ENCODE measurements around the gene USP17L24.
"Not testable (repeated sequence)": the region's sequence is repeated elsewhere in the genome, so short reads cannot be mapped to it uniquely, and the experiment has no call there.

USP17L24 gene, protein sequence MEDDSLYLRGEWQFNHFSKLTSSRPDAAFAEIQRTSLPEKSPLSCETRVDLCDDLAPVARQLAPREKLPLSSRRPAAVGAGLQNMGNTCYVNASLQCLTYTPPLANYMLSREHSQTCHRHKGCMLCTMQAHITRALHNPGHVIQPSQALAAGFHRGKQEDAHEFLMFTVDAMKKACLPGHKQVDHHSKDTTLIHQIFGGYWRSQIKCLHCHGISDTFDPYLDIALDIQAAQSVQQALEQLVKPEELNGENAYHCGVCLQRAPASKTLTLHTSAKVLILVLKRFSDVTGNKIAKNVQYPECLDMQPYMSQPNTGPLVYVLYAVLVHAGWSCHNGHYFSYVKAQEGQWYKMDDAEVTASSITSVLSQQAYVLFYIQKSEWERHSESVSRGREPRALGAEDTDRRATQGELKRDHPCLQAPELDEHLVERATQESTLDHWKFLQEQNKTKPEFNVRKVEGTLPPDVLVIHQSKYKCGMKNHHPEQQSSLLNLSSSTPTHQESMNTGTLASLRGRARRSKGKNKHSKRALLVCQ

DNA sequence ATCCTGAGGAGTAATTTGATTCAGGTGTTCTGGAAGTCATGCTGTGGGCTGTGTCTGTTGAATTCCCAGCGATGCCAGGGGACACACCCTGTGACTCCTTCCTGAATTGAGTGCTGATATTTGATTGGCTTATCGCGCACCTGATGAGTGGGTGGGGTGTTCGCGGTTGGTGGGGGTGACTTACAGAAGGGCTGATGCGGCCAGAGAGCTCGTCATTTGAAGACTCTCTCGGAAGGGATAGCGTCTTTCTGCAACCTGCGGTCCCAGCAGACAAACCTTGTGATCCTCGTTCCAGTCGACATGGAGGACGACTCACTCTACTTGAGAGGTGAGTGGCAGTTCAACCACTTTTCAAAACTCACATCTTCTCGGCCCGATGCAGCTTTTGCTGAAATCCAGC lies at the start of gene USP17L24:
Gene USP17L24 (plus strand): TSS at position 301 of the 400 bp plus-strand sequence. CDS start 0 bp downstream, at position 301.
- not testable (repeated sequence) for H3K4me1 ChIP-seq (ENCODE audit: control insufficient read depth, insufficient read depth, low read length); H3K36me3 ChIP-seq (ENCODE audit: control insufficient read depth in 2 of 2, insufficient read depth in 2 of 2, low read length in 2 of 2); H3K9ac ChIP-seq (ENCODE audit: low read length in 2 of 2)

DNA sequence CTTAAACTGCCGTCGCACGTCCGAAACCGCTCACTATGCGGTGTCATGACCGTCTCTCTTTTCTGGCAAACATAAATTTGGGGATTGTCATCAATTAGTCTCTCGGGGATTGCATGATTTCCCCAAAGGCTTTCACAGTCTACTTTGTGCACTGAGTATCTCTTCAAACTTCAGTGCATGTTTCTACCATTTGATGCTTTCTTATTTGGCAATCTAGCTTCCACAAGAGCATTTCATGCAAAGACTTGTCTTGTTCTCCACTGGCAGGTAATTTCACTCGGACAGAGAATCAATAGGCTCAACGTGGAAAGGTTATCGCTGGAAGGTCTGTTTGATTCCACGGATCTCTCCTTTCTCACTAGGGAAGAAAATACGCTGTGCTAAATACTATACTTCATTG lies 774 bp upstream of the USP17L24 start:
- H3K4me3 ChIP-seq (ENCODE audit: low read length in 2 of 2); H3K9me3 ChIP-seq (ENCODE audit: control insufficient read depth in 2 of 2, low read length in 2 of 2); H3K27ac ChIP-seq (ENCODE audit: low read length); H3K27me3 ChIP-seq (ENCODE audit: control insufficient read depth in 1 of 2, insufficient read depth in 2 of 2, low read length in 2 of 2); H3K4me1 ChIP-seq (ENCODE audit: control insufficient read depth, insufficient read depth, low read length); H3K9ac ChIP-seq (ENCODE audit: low read length in 2 of 2); H3K36me3 ChIP-seq (ENCODE audit: control insufficient read depth in 2 of 2, insufficient read depth in 2 of 2, low read length in 2 of 2): not testable (repeated sequence)

More for the DNA sequence above, at the start of gene USP17L24:
- not testable (repeated sequence) for H3K27me3 ChIP-seq (ENCODE audit: control insufficient read depth in 1 of 2, insufficient read depth in 2 of 2, low read length in 2 of 2); H3K4me3 ChIP-seq (ENCODE audit: low read length in 2 of 2); H3K9me3 ChIP-seq (ENCODE audit: control insufficient read depth in 2 of 2, low read length in 2 of 2); H3K27ac ChIP-seq (ENCODE audit: low read length)

DNA sequence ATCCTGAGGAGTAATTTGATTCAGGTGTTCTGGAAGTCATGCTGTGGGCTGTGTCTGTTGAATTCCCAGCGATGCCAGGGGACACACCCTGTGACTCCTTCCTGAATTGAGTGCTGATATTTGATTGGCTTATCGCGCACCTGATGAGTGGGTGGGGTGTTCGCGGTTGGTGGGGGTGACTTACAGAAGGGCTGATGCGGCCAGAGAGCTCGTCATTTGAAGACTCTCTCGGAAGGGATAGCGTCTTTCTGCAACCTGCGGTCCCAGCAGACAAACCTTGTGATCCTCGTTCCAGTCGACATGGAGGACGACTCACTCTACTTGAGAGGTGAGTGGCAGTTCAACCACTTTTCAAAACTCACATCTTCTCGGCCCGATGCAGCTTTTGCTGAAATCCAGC lies 4.6 kb downstream of the USP17L24 start, which contains the start of gene USP17L25:
Gene USP17L25 (plus strand): TSS at position 301 of the 400 bp plus-strand sequence. CDS start 0 bp downstream, at position 301.
- H3K9me3 ChIP-seq (ENCODE audit: control insufficient read depth in 2 of 2, low read length in 2 of 2); H3K4me1 ChIP-seq (ENCODE audit: control insufficient read depth, insufficient read depth, low read length); H3K36me3 ChIP-seq (ENCODE audit: control insufficient read depth in 2 of 2, insufficient read depth in 2 of 2, low read length in 2 of 2); H3K9ac ChIP-seq (ENCODE audit: low read length in 2 of 2); H3K4me3 ChIP-seq (ENCODE audit: low read length in 2 of 2); H3K27me3 ChIP-seq (ENCODE audit: control insufficient read depth in 1 of 2, insufficient read depth in 2 of 2, low read length in 2 of 2); H3K27ac ChIP-seq (ENCODE audit: low read length): not testable (repeated sequence)

DNA sequence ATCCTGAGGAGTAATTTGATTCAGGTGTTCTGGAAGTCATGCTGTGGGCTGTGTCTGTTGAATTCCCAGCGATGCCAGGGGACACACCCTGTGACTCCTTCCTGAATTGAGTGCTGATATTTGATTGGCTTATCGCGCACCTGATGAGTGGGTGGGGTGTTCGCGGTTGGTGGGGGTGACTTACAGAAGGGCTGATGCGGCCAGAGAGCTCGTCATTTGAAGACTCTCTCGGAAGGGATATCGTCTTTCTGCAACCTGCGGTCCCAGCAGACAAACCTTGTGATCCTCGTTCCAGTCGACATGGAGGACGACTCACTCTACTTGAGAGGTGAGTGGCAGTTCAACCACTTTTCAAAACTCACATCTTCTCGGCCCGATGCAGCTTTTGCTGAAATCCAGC lies 9.4 kb downstream of the USP17L24 start, which contains the start of gene USP17L26:
Gene USP17L26 (plus strand): TSS at position 301 of the 400 bp plus-strand sequence. CDS start 0 bp downstream, at position 301.
- not testable (repeated sequence) for H3K4me1 ChIP-seq (ENCODE audit: control insufficient read depth, insufficient read depth, low read length); H3K4me3 ChIP-seq (ENCODE audit: low read length in 2 of 2); H3K27ac ChIP-seq (ENCODE audit: low read length); H3K9ac ChIP-seq (ENCODE audit: low read length in 2 of 2); H3K9me3 ChIP-seq (ENCODE audit: control insufficient read depth in 2 of 2, low read length in 2 of 2); H3K36me3 ChIP-seq (ENCODE audit: control insufficient read depth in 2 of 2, insufficient read depth in 2 of 2, low read length in 2 of 2); H3K27me3 ChIP-seq (ENCODE audit: control insufficient read depth in 1 of 2, insufficient read depth in 2 of 2, low read length in 2 of 2)

DNA sequence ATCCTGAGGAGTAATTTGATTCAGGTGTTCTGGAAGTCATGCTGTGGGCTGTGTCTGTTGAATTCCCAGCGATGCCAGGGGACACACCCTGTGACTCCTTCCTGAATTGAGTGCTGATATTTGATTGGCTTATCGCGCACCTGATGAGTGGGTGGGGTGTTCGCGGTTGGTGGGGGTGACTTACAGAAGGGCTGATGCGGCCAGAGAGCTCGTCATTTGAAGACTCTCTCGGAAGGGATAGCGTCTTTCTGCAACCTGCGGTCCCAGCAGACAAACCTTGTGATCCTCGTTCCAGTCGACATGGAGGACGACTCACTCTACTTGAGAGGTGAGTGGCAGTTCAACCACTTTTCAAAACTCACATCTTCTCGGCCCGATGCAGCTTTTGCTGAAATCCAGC lies 14.1 kb downstream of the USP17L24 start, which contains the start of gene USP17L5:
Gene USP17L5 (plus strand): TSS at position 301 of the 400 bp plus-strand sequence. CDS start 0 bp downstream, at position 301.
- H3K27ac ChIP-seq (ENCODE audit: low read length); H3K27me3 ChIP-seq (ENCODE audit: control insufficient read depth in 1 of 2, insufficient read depth in 2 of 2, low read length in 2 of 2); H3K4me3 ChIP-seq (ENCODE audit: low read length in 2 of 2); H3K36me3 ChIP-seq (ENCODE audit: control insufficient read depth in 2 of 2, insufficient read depth in 2 of 2, low read length in 2 of 2); H3K9me3 ChIP-seq (ENCODE audit: control insufficient read depth in 2 of 2, low read length in 2 of 2); H3K4me1 ChIP-seq (ENCODE audit: control insufficient read depth, insufficient read depth, low read length); H3K9ac ChIP-seq (ENCODE audit: low read length in 2 of 2): not testable (repeated sequence)

DNA sequence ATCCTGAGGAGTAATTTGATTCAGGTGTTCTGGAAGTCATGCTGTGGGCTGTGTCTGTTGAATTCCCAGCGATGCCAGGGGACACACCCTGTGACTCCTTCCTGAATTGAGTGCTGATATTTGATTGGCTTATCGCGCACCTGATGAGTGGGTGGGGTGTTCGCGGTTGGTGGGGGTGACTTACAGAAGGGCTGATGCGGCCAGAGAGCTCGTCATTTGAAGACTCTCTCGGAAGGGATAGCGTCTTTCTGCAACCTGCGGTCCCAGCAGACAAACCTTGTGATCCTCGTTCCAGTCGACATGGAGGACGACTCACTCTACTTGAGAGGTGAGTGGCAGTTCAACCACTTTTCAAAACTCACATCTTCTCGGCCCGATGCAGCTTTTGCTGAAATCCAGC lies 18.9 kb downstream of the USP17L24 start, which contains the start of gene USP17L27:
Gene USP17L27 (plus strand): TSS at position 301 of the 400 bp plus-strand sequence. CDS start 0 bp downstream, at position 301.
- not testable (repeated sequence) for H3K4me3 ChIP-seq (ENCODE audit: low read length in 2 of 2); H3K4me1 ChIP-seq (ENCODE audit: control insufficient read depth, insufficient read depth, low read length); H3K9me3 ChIP-seq (ENCODE audit: control insufficient read depth in 2 of 2, low read length in 2 of 2); H3K36me3 ChIP-seq (ENCODE audit: control insufficient read depth in 2 of 2, insufficient read depth in 2 of 2, low read length in 2 of 2); H3K9ac ChIP-seq (ENCODE audit: low read length in 2 of 2); H3K27me3 ChIP-seq (ENCODE audit: control insufficient read depth in 1 of 2, insufficient read depth in 2 of 2, low read length in 2 of 2); H3K27ac ChIP-seq (ENCODE audit: low read length)

DNA sequence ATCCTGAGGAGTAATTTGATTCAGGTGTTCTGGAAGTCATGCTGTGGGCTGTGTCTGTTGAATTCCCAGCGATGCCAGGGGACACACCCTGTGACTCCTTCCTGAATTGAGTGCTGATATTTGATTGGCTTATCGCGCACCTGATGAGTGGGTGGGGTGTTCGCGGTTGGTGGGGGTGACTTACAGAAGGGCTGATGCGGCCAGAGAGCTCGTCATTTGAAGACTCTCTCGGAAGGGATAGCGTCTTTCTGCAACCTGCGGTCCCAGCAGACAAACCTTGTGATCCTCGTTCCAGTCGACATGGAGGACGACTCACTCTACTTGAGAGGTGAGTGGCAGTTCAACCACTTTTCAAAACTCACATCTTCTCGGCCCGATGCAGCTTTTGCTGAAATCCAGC lies 23.6 kb downstream of the USP17L24 start, which contains the start of gene USP17L28:
Gene USP17L28 (plus strand): TSS at position 301 of the 400 bp plus-strand sequence. CDS start 0 bp downstream, at position 301.
- not testable (repeated sequence) for H3K27me3 ChIP-seq (ENCODE audit: control insufficient read depth in 1 of 2, insufficient read depth in 2 of 2, low read length in 2 of 2); H3K36me3 ChIP-seq (ENCODE audit: control insufficient read depth in 2 of 2, insufficient read depth in 2 of 2, low read length in 2 of 2); H3K9me3 ChIP-seq (ENCODE audit: control insufficient read depth in 2 of 2, low read length in 2 of 2); H3K4me1 ChIP-seq (ENCODE audit: control insufficient read depth, insufficient read depth, low read length); H3K9ac ChIP-seq (ENCODE audit: low read length in 2 of 2); H3K27ac ChIP-seq (ENCODE audit: low read length); H3K4me3 ChIP-seq (ENCODE audit: low read length in 2 of 2)

DNA sequence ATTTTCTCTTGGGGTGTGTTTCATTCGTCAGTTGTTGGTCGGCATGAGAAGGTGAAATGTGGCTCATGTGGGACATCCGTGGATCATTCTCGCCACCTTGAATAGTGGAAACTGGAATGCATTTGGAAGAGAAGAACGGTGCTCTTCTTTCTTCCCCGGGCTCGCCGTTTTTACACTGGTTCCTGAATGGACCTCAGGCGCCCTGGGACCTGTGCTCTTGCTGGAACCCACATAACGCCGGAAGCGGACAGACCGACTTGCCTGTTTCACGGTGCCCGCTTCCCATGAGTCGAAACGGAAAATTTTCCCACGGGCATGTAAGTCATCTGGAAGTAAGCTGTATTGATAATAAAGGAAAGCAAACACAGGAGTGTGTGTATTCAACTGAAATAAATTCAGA lies 25.9 kb downstream of the USP17L24 start:
- H3K36me3 ChIP-seq (ENCODE audit: control insufficient read depth in 2 of 2, insufficient read depth in 2 of 2, low read length in 2 of 2); H3K27me3 ChIP-seq (ENCODE audit: control insufficient read depth in 1 of 2, insufficient read depth in 2 of 2, low read length in 2 of 2); H3K9me3 ChIP-seq (ENCODE audit: control insufficient read depth in 2 of 2, low read length in 2 of 2); H3K27ac ChIP-seq (ENCODE audit: low read length); H3K4me1 ChIP-seq (ENCODE audit: control insufficient read depth, insufficient read depth, low read length); H3K4me3 ChIP-seq (ENCODE audit: low read length in 2 of 2); H3K9ac ChIP-seq (ENCODE audit: low read length in 2 of 2): not testable (repeated sequence)

DNA sequence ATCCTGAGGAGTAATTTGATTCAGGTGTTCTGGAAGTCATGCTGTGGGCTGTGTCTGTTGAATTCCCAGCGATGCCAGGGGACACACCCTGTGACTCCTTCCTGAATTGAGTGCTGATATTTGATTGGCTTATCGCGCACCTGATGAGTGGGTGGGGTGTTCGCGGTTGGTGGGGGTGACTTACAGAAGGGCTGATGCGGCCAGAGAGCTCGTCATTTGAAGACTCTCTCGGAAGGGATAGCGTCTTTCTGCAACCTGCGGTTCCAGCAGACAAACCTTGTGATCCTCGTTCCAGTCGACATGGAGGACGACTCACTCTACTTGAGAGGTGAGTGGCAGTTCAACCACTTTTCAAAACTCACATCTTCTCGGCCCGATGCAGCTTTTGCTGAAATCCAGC lies 28.4 kb downstream of the USP17L24 start, which contains the start of gene USP17L29:
Gene USP17L29 (plus strand): TSS at position 301 of the 400 bp plus-strand sequence. CDS start 0 bp downstream, at position 301.
- not testable (repeated sequence) for H3K9me3 ChIP-seq (ENCODE audit: control insufficient read depth in 2 of 2, low read length in 2 of 2); H3K9ac ChIP-seq (ENCODE audit: low read length in 2 of 2); H3K4me1 ChIP-seq (ENCODE audit: control insufficient read depth, insufficient read depth, low read length); H3K36me3 ChIP-seq (ENCODE audit: control insufficient read depth in 2 of 2, insufficient read depth in 2 of 2, low read length in 2 of 2); H3K4me3 ChIP-seq (ENCODE audit: low read length in 2 of 2); H3K27me3 ChIP-seq (ENCODE audit: control insufficient read depth in 1 of 2, insufficient read depth in 2 of 2, low read length in 2 of 2); H3K27ac ChIP-seq (ENCODE audit: low read length)

DNA sequence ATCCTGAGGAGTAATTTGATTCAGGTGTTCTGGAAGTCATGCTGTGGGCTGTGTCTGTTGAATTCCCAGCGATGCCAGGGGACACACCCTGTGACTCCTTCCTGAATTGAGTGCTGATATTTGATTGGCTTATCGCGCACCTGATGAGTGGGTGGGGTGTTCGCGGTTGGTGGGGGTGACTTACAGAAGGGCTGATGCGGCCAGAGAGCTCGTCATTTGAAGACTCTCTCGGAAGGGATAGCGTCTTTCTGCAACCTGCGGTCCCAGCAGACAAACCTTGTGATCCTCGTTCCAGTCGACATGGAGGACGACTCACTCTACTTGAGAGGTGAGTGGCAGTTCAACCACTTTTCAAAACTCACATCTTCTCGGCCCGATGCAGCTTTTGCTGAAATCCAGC lies 37.9 kb downstream of the USP17L24 start, which contains the start of gene USP17L30:
Gene USP17L30 (plus strand): TSS at position 301 of the 400 bp plus-strand sequence. CDS start 0 bp downstream, at position 301.
- H3K27ac ChIP-seq (ENCODE audit: low read length); H3K4me1 ChIP-seq (ENCODE audit: control insufficient read depth, insufficient read depth, low read length); H3K36me3 ChIP-seq (ENCODE audit: control insufficient read depth in 2 of 2, insufficient read depth in 2 of 2, low read length in 2 of 2); H3K4me3 ChIP-seq (ENCODE audit: low read length in 2 of 2); H3K27me3 ChIP-seq (ENCODE audit: control insufficient read depth in 1 of 2, insufficient read depth in 2 of 2, low read length in 2 of 2); H3K9me3 ChIP-seq (ENCODE audit: control insufficient read depth in 2 of 2, low read length in 2 of 2); H3K9ac ChIP-seq (ENCODE audit: low read length in 2 of 2): not testable (repeated sequence)

All from stomach smooth muscle (tissue), 2 donors.